ENCODE results near the gene NKX2-1. TPM values are rescaled to one million over a fixed set of nuclear protein-coding genes. Genes with fewer than 3 reads are reported as not detected.

NKX2-1 gene
- total RNA-seq, 1 donor from 2014 or later, result not detected

DNA sequence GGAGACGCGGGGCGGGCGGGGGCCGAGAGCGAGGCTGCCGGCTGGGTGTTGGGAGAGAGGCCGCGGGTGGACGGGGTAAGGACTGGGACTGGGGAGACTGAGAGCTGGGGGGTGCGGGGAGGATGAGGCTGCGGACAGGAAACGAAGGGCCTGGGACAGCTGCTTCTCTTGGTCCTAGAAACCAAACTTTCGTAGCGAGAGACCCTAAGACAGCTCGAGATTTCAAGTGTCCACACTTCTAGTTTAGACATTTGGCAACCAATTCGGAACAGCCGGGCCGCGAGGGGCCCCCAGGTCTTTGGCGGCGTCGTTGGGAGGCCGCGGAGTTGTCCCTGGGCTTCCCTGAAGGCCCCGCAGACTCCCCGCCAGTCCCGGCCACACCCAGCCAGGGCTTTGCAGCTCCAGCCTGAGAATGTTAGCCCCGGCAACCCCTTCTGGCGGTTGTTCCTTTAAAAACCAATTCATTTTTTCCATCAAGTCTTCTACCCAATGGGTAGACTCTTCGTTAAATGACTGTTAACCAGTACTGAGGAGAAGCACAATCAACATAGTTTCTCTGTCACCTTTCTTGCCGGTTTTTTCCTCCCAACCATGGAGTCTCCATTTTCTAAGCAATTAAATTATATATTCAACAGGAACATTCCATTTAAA, 11.5 kb downstream of the NKX2-1 start:
- TF ChIP-seq, protein P1, sequence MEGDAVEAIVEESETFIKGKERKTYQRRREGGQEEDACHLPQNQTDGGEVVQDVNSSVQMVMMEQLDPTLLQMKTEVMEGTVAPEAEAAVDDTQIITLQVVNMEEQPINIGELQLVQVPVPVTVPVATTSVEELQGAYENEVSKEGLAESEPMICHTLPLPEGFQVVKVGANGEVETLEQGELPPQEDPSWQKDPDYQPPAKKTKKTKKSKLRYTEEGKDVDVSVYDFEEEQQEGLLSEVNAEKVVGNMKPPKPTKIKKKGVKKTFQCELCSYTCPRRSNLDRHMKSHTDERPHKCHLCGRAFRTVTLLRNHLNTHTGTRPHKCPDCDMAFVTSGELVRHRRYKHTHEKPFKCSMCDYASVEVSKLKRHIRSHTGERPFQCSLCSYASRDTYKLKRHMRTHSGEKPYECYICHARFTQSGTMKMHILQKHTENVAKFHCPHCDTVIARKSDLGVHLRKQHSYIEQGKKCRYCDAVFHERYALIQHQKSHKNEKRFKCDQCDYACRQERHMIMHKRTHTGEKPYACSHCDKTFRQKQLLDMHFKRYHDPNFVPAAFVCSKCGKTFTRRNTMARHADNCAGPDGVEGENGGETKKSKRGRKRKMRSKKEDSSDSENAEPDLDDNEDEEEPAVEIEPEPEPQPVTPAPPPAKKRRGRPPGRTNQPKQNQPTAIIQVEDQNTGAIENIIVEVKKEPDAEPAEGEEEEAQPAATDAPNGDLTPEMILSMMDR (IDR thresholded peaks at IDR 0.05; ENCODE audit: partially characterized antibody, unreplicated experiment), result no peak
- no peak overlapping the region for H3K4me3 Mint-ChIP-seq (ENCODE audit: unreplicated experiment)
- no peak overlapping the region for H3K27ac Mint-ChIP-seq (ENCODE audit: unreplicated experiment)
- DNase-seq, result no peak
- H3K27me3 Mint-ChIP-seq (ENCODE audit: unreplicated experiment), result peaks cover 62% of the 10 kb centered on the region
- H3K4me1 Mint-ChIP-seq (ENCODE audit: low read depth, unreplicated experiment), result peaks cover 14% of the 10 kb centered on the region
- peaks cover 4% of the 10 kb centered on the region for H3K36me3 Mint-ChIP-seq (ENCODE audit: unreplicated experiment)
- peaks cover 22% of the 10 kb centered on the region for H3K9me3 Mint-ChIP-seq (ENCODE audit: unreplicated experiment)

- no peak for DNase-seq
- Mint-ChIP-seq H3K4me1 (ENCODE audit: low read depth, unreplicated experiment) (peaks cover 12% of the 10 kb centered on the region), H3K9me3 (ENCODE audit: unreplicated experiment) (peaks cover 20% of the 10 kb centered on the region), H3K4me3 (ENCODE audit: unreplicated experiment) (no peak overlapping the region), H3K27ac (ENCODE audit: unreplicated experiment) (no peak overlapping the region), H3K27me3 (ENCODE audit: unreplicated experiment) (peaks cover 59% of the 10 kb centered on the region), H3K36me3 (ENCODE audit: unreplicated experiment) (peaks cover 4% of the 10 kb centered on the region)
- TF ChIP-seq, protein P1 (IDR thresholded peaks at IDR 0.05; ENCODE audit: partially characterized antibody, unreplicated experiment), result no peak
These were observed 12.1 kb downstream of the NKX2-1 start for GRCh38 chr14:36507847-36508417.

- TF ChIP-seq, protein P1 (IDR thresholded peaks at IDR 0.05; ENCODE audit: partially characterized antibody, unreplicated experiment), result no peak
- peaks cover 4% of the 10 kb centered on the region for H3K36me3 Mint-ChIP-seq (ENCODE audit: unreplicated experiment)
- peaks cover 12% of the 10 kb centered on the region for H3K4me1 Mint-ChIP-seq (ENCODE audit: low read depth, unreplicated experiment)
- peaks cover 56% of the 10 kb centered on the region for H3K27me3 Mint-ChIP-seq (ENCODE audit: unreplicated experiment)
- H3K4me3 Mint-ChIP-seq (ENCODE audit: unreplicated experiment), result peak overlapping the region; percentile 51
- H3K9me3 Mint-ChIP-seq (ENCODE audit: unreplicated experiment), result peaks cover 14% of the 10 kb centered on the region
- no peak for DNase-seq
- peak overlapping the region; percentile 23 for H3K27ac Mint-ChIP-seq (ENCODE audit: unreplicated experiment)
These were observed 13.1 kb downstream of the NKX2-1 start for GRCh38 chr14:36506732-36507614.

DNA sequence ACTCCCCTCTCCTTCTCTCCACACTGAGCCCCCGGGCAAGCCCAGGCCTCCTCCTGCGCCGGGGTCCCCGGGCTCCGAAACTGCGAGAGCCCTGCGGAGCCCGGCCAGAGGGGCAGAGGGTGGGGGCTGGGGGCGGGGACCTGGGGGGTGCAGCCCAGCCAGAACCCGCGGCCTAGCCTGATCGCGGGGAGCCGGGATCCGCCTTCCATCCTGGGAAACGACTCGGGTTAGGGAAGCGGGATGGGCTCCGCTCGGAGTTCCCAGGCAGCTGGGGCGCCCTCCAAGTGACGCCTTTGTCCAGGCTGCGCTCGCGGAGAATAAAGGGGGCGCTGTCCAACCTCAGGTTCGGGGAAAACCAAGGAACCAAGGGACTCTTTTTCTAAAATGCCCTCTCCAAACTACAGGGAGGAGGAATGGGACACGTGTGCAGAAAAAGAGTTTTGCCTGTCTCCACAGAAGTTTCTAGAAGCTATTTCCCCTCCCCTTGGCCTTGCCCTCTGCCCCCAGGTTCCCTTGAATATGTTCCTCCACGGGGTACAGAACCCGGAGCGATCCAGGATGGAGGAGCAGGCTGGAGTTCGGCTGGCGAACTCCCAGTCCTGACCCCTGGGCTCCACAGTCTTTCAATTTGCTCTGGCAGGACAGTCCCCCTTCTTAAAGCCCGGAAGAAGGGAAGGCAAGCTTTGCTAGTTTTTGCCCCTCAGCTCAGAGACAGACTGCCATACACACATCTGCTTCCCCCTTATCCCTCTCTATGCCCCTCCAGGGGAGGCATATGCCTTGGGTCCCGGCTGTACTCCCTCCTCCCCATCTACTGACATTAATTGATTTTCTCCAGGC, 13.9 kb downstream of the NKX2-1 start:
- H3K27ac Mint-ChIP-seq (ENCODE audit: unreplicated experiment), result peak overlapping the region; percentile 23

More for the DNA sequence above, 13.9 kb downstream of the NKX2-1 start:
- peak; percentile 44 for DNase-seq
- H3K27me3 Mint-ChIP-seq (ENCODE audit: unreplicated experiment), result peaks cover 56% of the 10 kb centered on the region
- H3K9me3 Mint-ChIP-seq (ENCODE audit: unreplicated experiment), result peaks cover 14% of the 10 kb centered on the region
- TF ChIP-seq, protein P1 (IDR thresholded peaks at IDR 0.05; ENCODE audit: partially characterized antibody, unreplicated experiment), result no peak
- peaks cover 12% of the 10 kb centered on the region for H3K4me1 Mint-ChIP-seq (ENCODE audit: low read depth, unreplicated experiment)
- H3K4me3 Mint-ChIP-seq (ENCODE audit: unreplicated experiment), result peak overlapping the region; percentile 51
- H3K36me3 Mint-ChIP-seq (ENCODE audit: unreplicated experiment), result peaks cover 4% of the 10 kb centered on the region

Measured in glutamatergic neuron (in vitro differentiated cells).